Kidney (tissue), 14 donors: ENCODE measurements around the gene ABHD10. TPM values are rescaled to one million over a fixed set of nuclear protein-coding genes. Genes with fewer than 3 reads are reported as not detected.

Experiments used
- DNase-seq, 5 donors: peaks; one replicate each; pipeline ENCODE4 v3.0.0-alpha.2; 2013 to 2020
- FAIRE-seq: peaks from 2 replicates; lab custom pipeline; 2012; peaks lifted over from hg19 to GRCh38; lab: Jason Lieb, UNC
- H3K27ac ChIP-seq, 2 donors: one replicate each; pipeline ENCODE4 v1.7.0; 2013; ENCODE audit warnings: low read depth in 2 of 2, low read length in 2 of 2, inconsistent platforms in 1 of 2
- H3K27me3 ChIP-seq: one replicate; pipeline ENCODE4 v1.7.1; 2013; ENCODE audit warnings: low read length, inconsistent platforms; ENCODE audit not compliant: control insufficient read depth, insufficient read depth
- H3K36me3 ChIP-seq, 3 donors: one replicate each; pipeline versions ENCODE4 v1.7.0 to v1.7.1; 2013; ENCODE audit warnings: low read length in 3 of 3, control low read depth in 1 of 3, inconsistent platforms in 1 of 3; ENCODE audit not compliant: insufficient read depth in 3 of 3, control insufficient read depth in 2 of 3
- H3K4me1 ChIP-seq, 3 donors: one replicate each; pipeline versions ENCODE4 v1.7.0 to v1.7.1; 2013; ENCODE audit warnings: low read length in 3 of 3, inconsistent platforms in 1 of 3, low read depth in 1 of 3; ENCODE audit not compliant: control insufficient read depth in 2 of 3, insufficient read depth in 2 of 3
- H3K4me3 ChIP-seq, 3 donors: one replicate each; pipeline versions ENCODE4 v1.7.0 to v1.8.1; 2013; ENCODE audit warnings: low read length in 3 of 3, control low read depth in 1 of 3, inconsistent platforms in 1 of 3
- H3K9ac ChIP-seq, 3 donors: one replicate each; pipeline versions ENCODE4 v1.7.0 to v1.7.1; 2013; ENCODE audit warnings: low read length in 3 of 3, control low read depth in 1 of 3, inconsistent platforms in 1 of 3
- H3K9me3 ChIP-seq, 3 donors: one replicate each; pipeline versions ENCODE4 v1.7.0 to v1.7.1; 2013; ENCODE audit warnings: low read length in 3 of 3, control low read depth in 1 of 3, inconsistent platforms in 1 of 3; ENCODE audit not compliant: control insufficient read depth in 2 of 3, insufficient read depth in 1 of 3
- intact Hi-C: fragments of 100-400 bp; cut with DNase I; formaldehyde crosslinking; loops from one replicate; pipeline ENCODE4 v1.11.1; 2022
- polyA plus RNA-seq: library from polyadenylated mRNA; stranded (reverse); fragments of 350-450 nt; fragmentation: Illumina TruSeq; extraction: RNeasy Lipid Tissue Mini Kit (QIAGEN cat#74804); gene quantifications from one replicate; pipeline ENCODE4 v1.2.3, GENCODE V29; 2014; ENCODE audit warnings: low read depth, low replicate concordance; ENCODE audit not compliant: insufficient read depth
- total RNA-seq: library from RNA; stranded (reverse); fragmentation: NEBNext Ultra II Directional; extraction: Animal tissue kit (Norgen Biotek cat#: 25700); gene quantifications from one replicate; pipeline ENCODE4 v1.2.1, GENCODE V29; 2021
- TF ChIP-seq, protein P1 (sequence below): IDR thresholded peaks from 3 replicates; pipeline ENCODE4 v1.5.1; 2012; ENCODE audit warnings: mild to moderate bottlenecking, moderate library complexity, borderline replicate concordance; ENCODE audit not compliant: insufficient read depth; ENCODE audit errors: extremely low read depth
- donor health status: control.
- donor health status: control.
- donor health status: control.
- donor health status: control.
- donor health status: control.
- donor health status: DM: yes; HTN: yes; CAD: no.
- donor health status: Normal renal cell carcinoma (clear cell type).

Gene ABHD10
- total and polyA plus RNA-seq, 2 donors from 2014 or later: 30.9 to 53.2 TPM

DNA sequence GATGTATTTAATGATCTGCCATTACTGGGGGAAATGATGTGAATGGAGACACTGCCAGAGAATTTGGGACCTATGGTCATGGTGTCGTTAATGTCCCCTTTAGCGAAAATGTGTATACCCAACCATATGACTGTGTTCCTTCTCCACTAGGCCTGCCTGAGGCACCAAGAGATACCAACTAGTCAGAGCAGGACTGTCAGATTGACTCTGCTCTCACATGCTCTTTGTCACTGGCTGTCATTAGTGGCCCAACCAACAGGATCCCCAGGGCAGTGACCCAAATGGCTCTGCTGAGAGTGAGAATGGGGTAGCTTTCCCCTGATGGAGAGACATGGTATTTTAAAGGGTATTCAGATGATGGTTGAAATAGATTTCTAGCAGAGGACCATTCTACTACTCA lies 22.7 kb downstream of the ABHD10 start:
- H3K4me3 ChIP-seq: no peak overlapping the region
- H3K27ac ChIP-seq: no peak overlapping the region
- H3K4me1 ChIP-seq: peaks cover 0 to 3% (median 0%) of the 10 kb centered on the region in 3 donors
- DNase-seq (no peak), FAIRE-seq (no peak)
- intact Hi-C loops: no loop called here
- no peaks in the 10 kb centered on the region for H3K36me3 ChIP-seq
- H3K27me3 ChIP-seq: no peaks in the 10 kb centered on the region
- no peaks in the 10 kb centered on the region for H3K9me3 ChIP-seq
- TF ChIP-seq, protein P1, sequence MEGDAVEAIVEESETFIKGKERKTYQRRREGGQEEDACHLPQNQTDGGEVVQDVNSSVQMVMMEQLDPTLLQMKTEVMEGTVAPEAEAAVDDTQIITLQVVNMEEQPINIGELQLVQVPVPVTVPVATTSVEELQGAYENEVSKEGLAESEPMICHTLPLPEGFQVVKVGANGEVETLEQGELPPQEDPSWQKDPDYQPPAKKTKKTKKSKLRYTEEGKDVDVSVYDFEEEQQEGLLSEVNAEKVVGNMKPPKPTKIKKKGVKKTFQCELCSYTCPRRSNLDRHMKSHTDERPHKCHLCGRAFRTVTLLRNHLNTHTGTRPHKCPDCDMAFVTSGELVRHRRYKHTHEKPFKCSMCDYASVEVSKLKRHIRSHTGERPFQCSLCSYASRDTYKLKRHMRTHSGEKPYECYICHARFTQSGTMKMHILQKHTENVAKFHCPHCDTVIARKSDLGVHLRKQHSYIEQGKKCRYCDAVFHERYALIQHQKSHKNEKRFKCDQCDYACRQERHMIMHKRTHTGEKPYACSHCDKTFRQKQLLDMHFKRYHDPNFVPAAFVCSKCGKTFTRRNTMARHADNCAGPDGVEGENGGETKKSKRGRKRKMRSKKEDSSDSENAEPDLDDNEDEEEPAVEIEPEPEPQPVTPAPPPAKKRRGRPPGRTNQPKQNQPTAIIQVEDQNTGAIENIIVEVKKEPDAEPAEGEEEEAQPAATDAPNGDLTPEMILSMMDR: no peak
- no peak overlapping the region for H3K9ac ChIP-seq

DNA sequence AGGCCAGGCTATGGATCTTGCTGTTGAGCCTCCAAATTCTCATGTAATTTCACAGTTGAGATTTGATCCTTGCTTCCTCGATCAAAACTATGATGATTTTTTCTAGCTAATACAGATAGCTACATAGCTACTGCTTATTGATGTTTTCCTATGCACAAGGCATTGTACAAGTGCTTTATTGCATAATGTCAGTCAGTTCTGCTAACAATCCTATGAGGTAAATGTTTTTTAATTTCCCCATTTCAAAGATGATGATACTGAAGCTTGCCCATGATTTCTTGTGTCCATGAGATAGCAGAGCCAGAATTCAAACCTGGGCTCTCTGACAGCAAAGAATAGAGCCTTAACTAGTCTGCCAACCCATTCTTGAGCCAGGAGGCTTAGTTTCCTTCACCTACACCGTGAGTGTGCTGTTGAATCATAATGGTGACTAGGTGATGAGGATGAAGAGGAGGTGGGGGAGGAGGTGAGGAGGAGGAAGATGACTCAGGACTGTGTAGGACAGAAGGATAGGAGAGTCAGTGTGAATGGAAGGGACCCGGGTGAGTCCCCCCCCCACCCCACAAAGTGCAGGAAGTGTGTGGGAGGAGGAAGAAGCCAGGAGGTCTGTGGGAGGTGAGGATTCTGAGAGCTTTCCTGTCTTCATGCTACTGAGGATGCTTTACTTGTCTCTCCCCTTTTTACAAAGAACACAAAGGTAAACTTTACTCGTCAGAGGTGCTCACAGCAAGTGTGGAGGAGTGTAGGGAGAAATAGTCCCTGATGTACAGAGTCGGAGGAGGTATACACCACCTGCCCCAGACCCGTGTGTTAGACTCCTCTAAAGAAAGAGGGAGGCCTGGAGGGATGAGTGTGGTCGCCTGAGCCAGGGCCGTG lies 23.5 kb downstream of the ABHD10 start:
- H3K9me3 ChIP-seq: no peaks in the 10 kb centered on the region
- no peak overlapping the region for H3K9ac ChIP-seq
- peaks cover 0 to 3% (median under 1%) of the 10 kb centered on the region in 3 donors for H3K4me1 ChIP-seq
- H3K27ac ChIP-seq: no peak overlapping the region
- H3K36me3 ChIP-seq: no peaks in the 10 kb centered on the region
- no peaks in the 10 kb centered on the region for H3K27me3 ChIP-seq
- no peak overlapping the region for H3K4me3 ChIP-seq
- intact Hi-C loops: no loop called here
- FAIRE-seq (no peak), DNase-seq (no peak)
- TF ChIP-seq, protein P1: no peak

DNA sequence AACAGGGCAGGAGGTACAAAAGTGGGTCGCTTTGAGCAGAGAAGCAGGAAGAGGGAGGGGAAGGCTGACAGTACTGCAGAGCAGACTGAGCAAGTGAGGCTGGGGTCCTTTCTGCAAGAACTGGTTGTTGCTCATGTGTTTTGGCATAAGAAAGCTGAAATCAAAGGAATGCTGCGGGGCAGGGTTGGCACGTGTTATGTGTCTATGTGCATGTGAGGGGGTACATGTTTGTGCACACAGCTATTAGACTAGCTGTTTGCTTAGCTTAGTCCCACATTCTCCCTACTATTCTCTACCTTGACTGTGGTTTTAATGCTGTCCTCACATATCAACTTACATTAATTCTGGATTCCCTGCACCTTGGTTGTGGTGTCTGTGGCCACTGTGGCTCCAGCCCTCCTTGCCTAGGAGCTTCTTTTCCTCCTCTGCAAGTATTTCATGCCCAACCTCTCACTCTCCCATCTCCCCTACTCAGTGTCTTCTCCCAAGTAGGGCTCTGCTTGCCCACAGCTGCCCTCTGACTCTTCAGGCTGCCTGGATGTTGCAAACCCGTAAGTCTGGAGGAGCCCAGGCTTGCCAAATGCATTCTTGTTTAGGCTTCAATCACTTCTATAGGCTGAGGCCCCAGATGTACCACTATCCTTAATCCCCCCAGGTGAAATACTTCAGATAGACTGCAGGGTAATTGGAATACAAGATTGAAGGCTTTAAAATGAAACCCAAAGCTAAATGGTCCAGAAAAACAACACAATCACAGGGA lies 24.7 kb downstream of the ABHD10 start:
- intact Hi-C loops: no loop called here
- no peak overlapping the region for H3K9ac ChIP-seq
- H3K36me3 ChIP-seq: no peaks in the 10 kb centered on the region
- no peak for DNase-seq
- H3K27me3 ChIP-seq: no peaks in the 10 kb centered on the region
- no peak for FAIRE-seq
- H3K27ac ChIP-seq: no peak overlapping the region
- peaks cover 0 to 13% (median 2%) of the 10 kb centered on the region in 3 donors for H3K4me1 ChIP-seq
- H3K9me3 ChIP-seq: no peaks in the 10 kb centered on the region
- TF ChIP-seq, protein P1: no peak
- H3K4me3 ChIP-seq: no peak overlapping the region
